Left lung (tissue), 10 donors: Measurements from ENCODE around the gene HTRA1. TPM values are rescaled to one million over a fixed set of nuclear protein-coding genes. Genes with fewer than 3 reads are reported as not detected.

Experiments used
- ATAC-seq: fragments of 200-7000 bp; cut with Tn5 transposase; one replicate; pipeline ENCODE4 v1.9.1; 2020; ENCODE audit warnings: moderate library complexity
- DNase-seq, 4 donors: peaks; one replicate each; pipeline ENCODE4 v3.0.0-alpha.2; 2013 to 2020
- H3K27ac ChIP-seq, 2 donors: fragments of 200-600 bp; sonication (generic) in 1 of 2; one replicate each; pipeline versions ENCODE4 v1.5.0 to v1.8.0; 2020 to 2021
- H3K27me3 ChIP-seq, 2 donors: fragments of 200-600 bp; sonication (generic) in 1 of 2; one replicate each; pipeline versions ENCODE4 v1.5.0 to v1.8.0; 2020 to 2021
- H3K36me3 ChIP-seq, 2 donors: fragments of 200-600 bp; sonication (generic) in 1 of 2; one replicate each; pipeline versions ENCODE4 v1.5.0 to v1.8.0; 2020 to 2021
- H3K4me1 ChIP-seq, 2 donors: fragments of 200-600 bp; one replicate each; pipeline ENCODE4 v1.8.0; 2021
- H3K4me3 ChIP-seq, 2 donors: fragments of 200-600 bp; sonication (generic) in 1 of 2; one replicate each; pipeline versions ENCODE4 v1.5.0 to v1.8.0; 2020 to 2021; ENCODE audit warnings: mild to moderate bottlenecking in 1 of 2
- H3K9me3 ChIP-seq, 2 donors: fragments of 200-600 bp; sonication (generic) in 1 of 2; one replicate each; pipeline versions ENCODE4 v1.5.0 to v1.8.0; 2020 to 2021
- CTCF ChIP-seq, 2 donors: fragments of 200-600 bp; sonication (generic) in 1 of 2; IDR thresholded peaks; one replicate each; pipeline versions ENCODE4 v1.5.0 to v1.8.0; 2021; ENCODE audit warnings: antibody characterized with exemption in 2 of 2
- intact Hi-C, 2 donors: fragments of 100-400 bp; cut with DNase I; formaldehyde crosslinking; loops; one replicate each; pipeline versions ENCODE4 v1.11.2 to v1.14.2; 2022
- polyA plus RNA-seq, 6 donors: library from polyadenylated mRNA; unstranded; fragments of 120-200 nt; gene quantifications; one replicate each; pipeline ENCODE4 v1.2.1, GENCODE V29; 2013; ENCODE audit not compliant: insufficient read length in 6 of 6
- total RNA-seq, 2 donors: library from RNA; stranded (reverse); fragmentation: NEBNext Ultra II Directional; extraction: Animal tissue kit (Norgen Biotek cat#: 25700); gene quantifications; one replicate each; pipeline ENCODE4 v1.2.1, GENCODE V29; 2021
- donor health status: DM: no; HTN: yes; CAD: no.
- donor health status: DM: no; HTN: no; CAD: no.

Gene HTRA1
- total and polyA plus RNA-seq, 8 donors = 51.3 to 124 (median 73.0) TPM

- intact Hi-C loops = no loop called here
- Histone ChIP-seq H3K9me3 (no peaks in the 10 kb centered on the region), H3K4me1 (peaks cover 2 to 6% of the 10 kb centered on the region in 2 donors), H3K27ac (no peak overlapping the region), H3K27me3 (no peaks in the 10 kb centered on the region), H3K36me3 (no peaks in the 10 kb centered on the region), H3K4me3 (no peak overlapping the region)
- ATAC-seq (no peak), DNase-seq (peak in 1 of 4 donors; percentile 21)
- TF ChIP-seq CTCF (IDR thresholded peaks at IDR 0.05) = no peak
Observed at GRCh38 chr10:122478971-122479370, 17.6 kb downstream of the HTRA1 start.

GRCh38 chr10:122480146-122480833, 18.9 kb downstream of the HTRA1 start:
- no peaks in the 10 kb centered on the region for H3K36me3 ChIP-seq
- H3K4me1 ChIP-seq = peaks cover 1 to 10% of the 10 kb centered on the region in 2 donors
- no peaks in the 10 kb centered on the region for H3K9me3 ChIP-seq
- peak in 2 of 4 donors; percentile 24 to 31 for DNase-seq
- no peak for ATAC-seq
- intact Hi-C loops = no loop called here
- no peaks in the 10 kb centered on the region for H3K27me3 ChIP-seq
- TF ChIP-seq CTCF (IDR thresholded peaks at IDR 0.05) = no peak
- H3K27ac ChIP-seq = no peak overlapping the region
- no peak overlapping the region for H3K4me3 ChIP-seq

- Histone ChIP-seq H3K4me3 (no peak overlapping the region), H3K27ac (no peak overlapping the region), H3K9me3 (no peaks in the 10 kb centered on the region), H3K4me1 (peaks cover 7 to 13% of the 10 kb centered on the region in 2 donors), H3K36me3 (no peaks in the 10 kb centered on the region), H3K27me3 (no peaks in the 10 kb centered on the region)
- intact Hi-C loops = no loop called here
- DNase-seq (no peak), ATAC-seq (no peak)
- TF ChIP-seq CTCF (IDR thresholded peaks at IDR 0.05) = no peak
Observed at GRCh38 chr10:122481296-122482056, 20.1 kb downstream of the HTRA1 start.

- intact Hi-C loops = no loop called here
- H3K4me3 ChIP-seq = no peak overlapping the region
- no peaks in the 10 kb centered on the region for H3K9me3 ChIP-seq
- ATAC-seq = no peak
- TF ChIP-seq CTCF (IDR thresholded peaks at IDR 0.05) = no peak
- peak in 1 of 4 donors; percentile 18 for DNase-seq
- H3K4me1 ChIP-seq = peaks cover 7 to 23% of the 10 kb centered on the region in 2 donors
- H3K36me3 ChIP-seq = no peaks in the 10 kb centered on the region
- H3K27ac ChIP-seq = no peak overlapping the region
- no peaks in the 10 kb centered on the region for H3K27me3 ChIP-seq
Observed at GRCh38 chr10:122484276-122485060, 23.1 kb downstream of the HTRA1 start.

GRCh38 chr10:122485670-122486069, 24.3 kb downstream of the HTRA1 start:
- no peaks in the 10 kb centered on the region for H3K36me3 ChIP-seq
- DNase-seq = peak in 2 of 4 donors; percentile 23 to 69
- TF ChIP-seq CTCF (IDR thresholded peaks at IDR 0.05) = no peak
- H3K27me3 ChIP-seq = no peaks in the 10 kb centered on the region
- no peaks in the 10 kb centered on the region for H3K9me3 ChIP-seq
- H3K4me1 ChIP-seq = peaks cover 7 to 23% of the 10 kb centered on the region in 2 donors
- no peak overlapping the region for H3K27ac ChIP-seq
- no peak overlapping the region for H3K4me3 ChIP-seq
- intact Hi-C loops = no loop called here
- ATAC-seq = no peak
